Measurements from ENCODE around the gene SLC22A2. TPM values are rescaled to one million over a fixed set of nuclear protein-coding genes. Genes with fewer than 3 reads are reported as not detected.

The SLC22A2 gene
- total and polyA plus RNA-seq, 9 of the 15 experiments (the other 6 are each of a cell fraction or from before 2014, with no cell fraction given): not detected

DNA sequence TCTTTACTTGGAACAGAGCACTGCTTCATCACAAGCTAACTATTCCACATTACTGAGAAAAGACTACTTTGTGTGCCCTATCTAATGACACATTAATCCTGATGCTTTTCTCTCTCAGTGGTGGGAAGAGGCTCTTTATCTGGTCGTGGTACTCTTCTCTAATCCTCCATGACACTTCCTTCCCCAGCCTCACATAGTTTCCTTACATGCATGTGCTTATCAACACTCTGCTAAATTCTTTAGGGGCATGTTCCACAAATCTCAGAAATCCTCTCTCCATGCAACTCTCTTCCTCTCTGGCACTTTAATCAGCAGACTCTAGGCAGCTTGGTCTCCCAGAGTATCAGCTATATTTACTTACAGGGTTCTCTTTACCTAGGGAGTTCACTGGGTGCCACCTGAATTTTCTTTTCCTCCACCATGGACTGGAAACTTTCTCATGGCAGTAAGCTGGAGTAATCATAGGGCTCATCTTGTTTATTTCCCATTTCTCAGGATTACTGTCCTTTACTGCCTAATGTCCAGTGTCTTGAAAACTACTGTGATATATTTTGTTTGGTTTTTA, 27.0 kb upstream of the SLC22A2 start:
- H3K36me3 ChIP-seq (ENCODE audit: control insufficient read depth, insufficient read depth, low read length): no peaks in the 10 kb centered on the region
- DNase-seq (ENCODE audit: extremely low read depth in 1 of 4, low spot score in 3 of 4): no peak
- H3K9ac ChIP-seq (ENCODE audit: insufficient read depth in 1 of 2, low read depth in 2 of 2, low read length in 2 of 2): no peak overlapping the region
- ChIA-PET POLR2A (no interaction called here), CTCF (ENCODE audit: low intra/inter-chr PET ratio) (no interaction called here)
- TF ChIP-seq ZNF316 (IDR thresholded peaks at IDR 0.05) (no peak), SNRNP70 (optimal IDR thresholded peaks at IDR 0.05; ENCODE audit: low read depth, low read length) (no peak), MBD2 (IDR thresholded peaks at IDR 0.05; ENCODE audit: borderline replicate concordance, low read depth) (no peak), CCNT2 (IDR thresholded peaks at IDR 0.05; ENCODE audit: borderline replicate concordance, extremely low read depth, insufficient read length, low read depth, low read length) (no peak), ZC3H8 (IDR thresholded peaks at IDR 0.05) (no peak), JUNB (CRISPR knock-in tag; conservative IDR thresholded peaks at IDR 0.05) (no peak), XRCC5 (IDR thresholded peaks at IDR 0.05; ENCODE audit: low read depth, low read length) (no peak)
- no peaks in the 10 kb centered on the region for H3K9me1 ChIP-seq (ENCODE audit: control insufficient read depth, insufficient read depth, low read length)
- H3K4me2 ChIP-seq (ENCODE audit: insufficient read depth, low read length): no peak overlapping the region
- no peaks in the 10 kb centered on the region for H4K20me1 ChIP-seq (replicated peaks; ENCODE audit: control insufficient read depth, insufficient read depth, low read length)
- 0% methylated on average over 1 of the region's 1 CpG for WGBS (ENCODE audit: insufficient coverage, low coverage, missing lambda C conversion rate)
- no peak for FAIRE-seq
- no TSS peak for BruUV-seq (replicated peaks)
- no peaks in the 10 kb centered on the region for H3K79me2 ChIP-seq (ENCODE audit: control insufficient read depth, insufficient read depth, low read length)
- H3K4me3 ChIP-seq: no peak overlapping the region
- no peaks in the 10 kb centered on the region for H3K4me1 ChIP-seq (replicated peaks in 1 of 2; ENCODE audit: control insufficient read depth in 2 of 2, insufficient read depth in 2 of 2, low read length in 2 of 2)
- H3K27ac ChIP-seq (ENCODE audit: extremely low read depth, low read depth, low read length): no peak overlapping the region
- in situ Hi-C loops (cut with MboI) (no loop called here), intact Hi-C loops (cut with micrococcal nuclease) (no loop called here)
- no peak for ATAC-seq
- no peaks in the 10 kb centered on the region for H3K27me3 ChIP-seq (ENCODE audit: control insufficient read depth in 2 of 2, insufficient read depth in 2 of 2, low read length in 2 of 2)
- no peak overlapping the region for H2AFZ ChIP-seq (ENCODE audit: low read depth, low read length)
- no peaks in the 10 kb centered on the region for H3K9me3 ChIP-seq (replicated peaks; ENCODE audit: control insufficient read depth, insufficient read depth, low read depth, low read length)

- H3K4me2 ChIP-seq (ENCODE audit: insufficient read depth, low read length): no peak overlapping the region
- CTCF ChIA-PET (ENCODE audit: low intra/inter-chr PET ratio): no interaction called here
- H3K27me3 ChIP-seq (ENCODE audit: control insufficient read depth in 2 of 2, insufficient read depth in 2 of 2, low read length in 2 of 2): no peaks in the 10 kb centered on the region; a peak in 1 of 5 replicates
- H2AFZ ChIP-seq (ENCODE audit: low read depth, low read length): no peak overlapping the region
- no peaks in the 10 kb centered on the region for H3K9me1 ChIP-seq (ENCODE audit: control insufficient read depth, insufficient read depth, low read length)
- BruUV-seq (replicated peaks): no TSS peak
- H3K9me3 ChIP-seq (replicated peaks; ENCODE audit: control insufficient read depth, insufficient read depth, low read depth, low read length): no peaks in the 10 kb centered on the region
- no peak for DNase-seq (ENCODE audit: extremely low read depth in 1 of 4, low spot score in 3 of 4)
- H3K27ac ChIP-seq (ENCODE audit: extremely low read depth, low read depth, low read length): no peak overlapping the region
- no peaks in the 10 kb centered on the region for H4K20me1 ChIP-seq (replicated peaks; ENCODE audit: control insufficient read depth, insufficient read depth, low read length)
- H3K4me1 ChIP-seq (replicated peaks in 1 of 2; ENCODE audit: control insufficient read depth in 2 of 2, insufficient read depth in 2 of 2, low read length in 2 of 2): no peaks in the 10 kb centered on the region
- in situ Hi-C loops (cut with MboI) (no loop called here), intact Hi-C loops (cut with micrococcal nuclease) (no loop called here)
- H3K4me3 ChIP-seq: no peak overlapping the region
- ATAC-seq: no peak
- no peak for FAIRE-seq
- H3K79me2 ChIP-seq (ENCODE audit: control insufficient read depth, insufficient read depth, low read length): no peaks in the 10 kb centered on the region
- 0% methylated on average over 2 of the region's 2 CpGs for WGBS (ENCODE audit: insufficient coverage, low coverage, missing lambda C conversion rate)
- H3K9ac ChIP-seq (ENCODE audit: insufficient read depth in 1 of 2, low read depth in 2 of 2, low read length in 2 of 2): no peak overlapping the region
- POLR2A ChIA-PET: no interaction called here
- no peaks in the 10 kb centered on the region for H3K36me3 ChIP-seq (ENCODE audit: control insufficient read depth, insufficient read depth, low read length)
- TF ChIP-seq KAT2B (IDR thresholded peaks at IDR 0.05; ENCODE audit: low read depth, low read length) (no peak), ZNF444 (CRISPR knock-in tag; IDR thresholded peaks at IDR 0.05) (no peak), ZNF668 (CRISPR knock-in tag; IDR thresholded peaks at IDR 0.05) (no peak), DPF2 (IDR thresholded peaks at IDR 0.05) (no peak)
- TF ChIP-seq, protein P1, sequence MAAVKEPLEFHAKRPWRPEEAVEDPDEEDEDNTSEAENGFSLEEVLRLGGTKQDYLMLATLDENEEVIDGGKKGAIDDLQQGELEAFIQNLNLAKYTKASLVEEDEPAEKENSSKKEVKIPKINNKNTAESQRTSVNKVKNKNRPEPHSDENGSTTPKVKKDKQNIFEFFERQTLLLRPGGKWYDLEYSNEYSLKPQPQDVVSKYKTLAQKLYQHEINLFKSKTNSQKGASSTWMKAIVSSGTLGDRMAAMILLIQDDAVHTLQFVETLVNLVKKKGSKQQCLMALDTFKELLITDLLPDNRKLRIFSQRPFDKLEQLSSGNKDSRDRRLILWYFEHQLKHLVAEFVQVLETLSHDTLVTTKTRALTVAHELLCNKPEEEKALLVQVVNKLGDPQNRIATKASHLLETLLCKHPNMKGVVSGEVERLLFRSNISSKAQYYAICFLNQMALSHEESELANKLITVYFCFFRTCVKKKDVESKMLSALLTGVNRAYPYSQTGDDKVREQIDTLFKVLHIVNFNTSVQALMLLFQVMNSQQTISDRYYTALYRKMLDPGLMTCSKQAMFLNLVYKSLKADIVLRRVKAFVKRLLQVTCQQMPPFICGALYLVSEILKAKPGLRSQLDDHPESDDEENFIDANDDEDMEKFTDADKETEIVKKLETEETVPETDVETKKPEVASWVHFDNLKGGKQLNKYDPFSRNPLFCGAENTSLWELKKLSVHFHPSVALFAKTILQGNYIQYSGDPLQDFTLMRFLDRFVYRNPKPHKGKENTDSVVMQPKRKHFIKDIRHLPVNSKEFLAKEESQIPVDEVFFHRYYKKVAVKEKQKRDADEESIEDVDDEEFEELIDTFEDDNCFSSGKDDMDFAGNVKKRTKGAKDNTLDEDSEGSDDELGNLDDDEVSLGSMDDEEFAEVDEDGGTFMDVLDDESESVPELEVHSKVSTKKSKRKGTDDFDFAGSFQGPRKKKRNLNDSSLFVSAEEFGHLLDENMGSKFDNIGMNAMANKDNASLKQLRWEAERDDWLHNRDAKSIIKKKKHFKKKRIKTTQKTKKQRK (IDR thresholded peaks at IDR 0.05; ENCODE audit: borderline replicate concordance, low read depth, low read length): no peak
- TF ChIP-seq, protein P2, sequence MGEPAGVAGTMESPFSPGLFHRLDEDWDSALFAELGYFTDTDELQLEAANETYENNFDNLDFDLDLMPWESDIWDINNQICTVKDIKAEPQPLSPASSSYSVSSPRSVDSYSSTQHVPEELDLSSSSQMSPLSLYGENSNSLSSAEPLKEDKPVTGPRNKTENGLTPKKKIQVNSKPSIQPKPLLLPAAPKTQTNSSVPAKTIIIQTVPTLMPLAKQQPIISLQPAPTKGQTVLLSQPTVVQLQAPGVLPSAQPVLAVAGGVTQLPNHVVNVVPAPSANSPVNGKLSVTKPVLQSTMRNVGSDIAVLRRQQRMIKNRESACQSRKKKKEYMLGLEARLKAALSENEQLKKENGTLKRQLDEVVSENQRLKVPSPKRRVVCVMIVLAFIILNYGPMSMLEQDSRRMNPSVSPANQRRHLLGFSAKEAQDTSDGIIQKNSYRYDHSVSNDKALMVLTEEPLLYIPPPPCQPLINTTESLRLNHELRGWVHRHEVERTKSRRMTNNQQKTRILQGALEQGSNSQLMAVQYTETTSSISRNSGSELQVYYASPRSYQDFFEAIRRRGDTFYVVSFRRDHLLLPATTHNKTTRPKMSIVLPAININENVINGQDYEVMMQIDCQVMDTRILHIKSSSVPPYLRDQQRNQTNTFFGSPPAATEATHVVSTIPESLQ (CRISPR knock-in tag; IDR thresholded peaks at IDR 0.05): no peak
Measured at GRCh38 chr6:160284575-160284974, 26.0 kb upstream of the SLC22A2 start.

All from K562 (cell line).